SH-SY5Y (cell line): Measurements from ENCODE around the gene CCDC122.

Source experiments
- GATA2 ChIP-seq: IDR thresholded peaks from 2 replicates; pipeline ENCODE4 v1.6.1; 2011; ENCODE audit warnings: mild to moderate bottlenecking, low read depth, low read length
- GATA3 ChIP-seq: IDR thresholded peaks from 2 replicates; pipeline ENCODE4 v1.6.1; 2011; ENCODE audit warnings: low read depth, mild to moderate bottlenecking, low read length, moderate library complexity

- TF ChIP-seq GATA3 (no peak), GATA2 (no peak)
Observed at GRCh38 chr13:43838909-43839308, 40.6 kb downstream of the CCDC122 start.
